Measurements from ENCODE around the gene KCNQ1.

KCNQ1 gene

GRCh38 chr11:2769409-2770095 lies 324.7 kb downstream of the KCNQ1 start:
- no peak for TF ChIP-seq Cebpa-rat (IDR thresholded peaks at IDR 0.05)
- Histone ChIP-seq H3K4me2 (no peak overlapping the region), H4K20me1 (no peaks in the 10 kb centered on the region), H3K9me3 (no peaks in the 10 kb centered on the region), H3K36me3 (no peaks in the 10 kb centered on the region), H3K9ac (no peak overlapping the region), H3K4me1 (peaks cover 44% of the 10 kb centered on the region), H3K27ac (no peak overlapping the region), H3K4me3 (no peak overlapping the region), H3K27me3 (0 out of 2 replicates have a peak, but pooled peaks cover 7% of the 10 kb centered on the region)

- H3K27me3 ChIP-seq, result 0 out of 2 replicates have a peak, but pooled peaks cover 7% of the 10 kb centered on the region
- no peaks in the 10 kb centered on the region for H4K20me1 ChIP-seq
- H3K27ac ChIP-seq, result no peak overlapping the region
- no peaks in the 10 kb centered on the region for H3K9me3 ChIP-seq
- H3K4me1 ChIP-seq, result peaks cover 50% of the 10 kb centered on the region
- H3K4me2 ChIP-seq, result peak overlapping the region; percentile 63
- no peaks in the 10 kb centered on the region for H3K36me3 ChIP-seq
- 0 out of 2 replicates have a peak overlapping the region, but pooled peaks have one; percentile 11 for H3K9ac ChIP-seq
- TF ChIP-seq Cebpa-rat (IDR thresholded peaks at IDR 0.05), result no peak
- no peak overlapping the region for H3K4me3 ChIP-seq
Observed at GRCh38 chr11:2770096-2770751, 325.4 kb downstream of the KCNQ1 start.

DNA sequence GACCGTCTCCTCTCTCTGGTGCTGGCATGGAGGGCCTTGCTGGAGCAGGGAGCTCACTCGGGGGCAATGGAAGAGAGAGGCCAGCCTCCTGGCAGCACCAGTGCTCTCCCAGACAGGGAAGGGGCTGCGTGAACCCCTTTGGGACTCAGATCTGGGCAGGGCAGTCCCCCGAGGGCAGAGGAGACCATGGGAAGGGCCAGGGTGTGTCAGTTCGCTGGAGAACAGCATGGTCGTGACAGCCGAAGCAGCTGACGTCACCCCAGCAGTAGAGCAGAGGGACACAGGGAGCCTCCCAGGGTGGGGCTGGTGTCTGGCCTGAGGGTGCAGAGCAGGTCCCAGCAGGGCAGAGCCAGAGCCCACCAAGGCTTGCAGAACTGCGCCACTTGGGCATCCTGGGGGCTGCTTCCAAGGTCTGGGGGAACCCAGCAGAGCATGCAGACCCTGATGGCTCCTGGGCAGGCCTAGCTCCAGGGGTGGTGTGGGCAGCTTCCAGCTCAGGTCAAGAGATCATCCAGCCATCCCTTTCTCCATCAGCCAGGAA lies 326.0 kb downstream of the KCNQ1 start:
- Histone ChIP-seq H3K36me3 (no peaks in the 10 kb centered on the region), H3K27ac (no peak overlapping the region), H3K4me1 (peaks cover 56% of the 10 kb centered on the region), H3K4me3 (no peak overlapping the region), H3K27me3 (0 out of 2 replicates have a peak, but pooled peaks cover 7% of the 10 kb centered on the region), H3K9ac (0 out of 2 replicates have a peak overlapping the region, but pooled peaks have one; percentile 11), H4K20me1 (no peaks in the 10 kb centered on the region), H3K9me3 (no peaks in the 10 kb centered on the region), H3K4me2 (peak overlapping the region; percentile 63)
- TF ChIP-seq Cebpa-rat (IDR thresholded peaks at IDR 0.05), result no peak

DNA sequence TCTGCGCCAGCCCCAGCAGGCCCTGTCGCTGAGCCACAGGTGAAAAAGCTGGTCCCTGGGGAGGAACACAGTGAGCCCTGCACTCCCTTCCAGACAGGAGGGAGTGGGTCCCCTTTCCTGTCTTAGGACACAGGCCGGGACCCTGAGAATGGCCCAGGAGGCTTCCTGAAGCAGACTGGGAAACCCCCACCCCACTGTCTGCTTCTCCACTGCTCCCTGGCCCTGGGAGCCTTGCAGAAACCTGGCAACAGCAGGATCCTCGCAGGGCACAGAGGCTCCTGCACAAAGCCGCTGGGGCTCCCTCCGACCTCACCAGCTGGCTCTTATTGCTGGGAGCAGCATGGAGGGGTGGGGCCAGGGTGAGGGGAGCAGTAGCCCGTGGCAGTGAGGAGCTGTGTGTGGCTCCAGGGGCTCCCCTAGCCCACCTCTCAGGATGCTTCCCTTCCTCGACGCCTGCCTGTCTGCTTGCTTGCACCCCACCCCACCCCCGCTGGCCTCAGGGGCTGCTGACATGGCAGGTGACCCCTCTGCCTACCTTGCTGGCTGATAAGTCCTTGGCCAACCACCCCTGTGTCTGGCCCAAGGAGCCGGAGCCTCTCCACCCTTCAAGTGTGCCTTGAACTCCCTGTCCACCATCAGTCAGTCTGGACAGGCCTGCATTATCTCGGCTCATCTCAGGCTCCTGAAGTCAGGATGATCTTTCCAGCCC lies 327.1 kb downstream of the KCNQ1 start:
- Histone ChIP-seq H3K9ac (peak overlapping the region; percentile 56), H3K36me3 (no peaks in the 10 kb centered on the region)

GRCh38 chr11:2772544-2773031 lies 327.8 kb downstream of the KCNQ1 start:
- Histone ChIP-seq H3K9ac (no peak overlapping the region), H3K27ac (no peak overlapping the region), H3K4me2 (peak overlapping the region; percentile 63), H3K4me3 (no peak overlapping the region), H3K4me1 (peaks cover 74% of the 10 kb centered on the region), H4K20me1 (no peaks in the 10 kb centered on the region), H3K36me3 (no peaks in the 10 kb centered on the region), H3K9me3 (no peaks in the 10 kb centered on the region), H3K27me3 (0 out of 2 replicates have a peak, but pooled peaks cover 7% of the 10 kb centered on the region)
- no peak for TF ChIP-seq Cebpa-rat (IDR thresholded peaks at IDR 0.05)

More for the DNA sequence above, 327.1 kb downstream of the KCNQ1 start:
- H3K27me3 ChIP-seq, result 0 out of 2 replicates have a peak, but pooled peaks cover 7% of the 10 kb centered on the region
- no peaks in the 10 kb centered on the region for H3K9me3 ChIP-seq
- no peak overlapping the region for H3K4me3 ChIP-seq
- H4K20me1 ChIP-seq, result no peaks in the 10 kb centered on the region
- TF ChIP-seq Cebpa-rat (IDR thresholded peaks at IDR 0.05), result no peak
- H3K4me2 ChIP-seq, result peak overlapping the region; percentile 63
- H3K27ac ChIP-seq, result peak overlapping the region; percentile 38; the same call in 1 of the 2 replicates
- H3K4me1 ChIP-seq, result peaks cover 67% of the 10 kb centered on the region

DNA sequence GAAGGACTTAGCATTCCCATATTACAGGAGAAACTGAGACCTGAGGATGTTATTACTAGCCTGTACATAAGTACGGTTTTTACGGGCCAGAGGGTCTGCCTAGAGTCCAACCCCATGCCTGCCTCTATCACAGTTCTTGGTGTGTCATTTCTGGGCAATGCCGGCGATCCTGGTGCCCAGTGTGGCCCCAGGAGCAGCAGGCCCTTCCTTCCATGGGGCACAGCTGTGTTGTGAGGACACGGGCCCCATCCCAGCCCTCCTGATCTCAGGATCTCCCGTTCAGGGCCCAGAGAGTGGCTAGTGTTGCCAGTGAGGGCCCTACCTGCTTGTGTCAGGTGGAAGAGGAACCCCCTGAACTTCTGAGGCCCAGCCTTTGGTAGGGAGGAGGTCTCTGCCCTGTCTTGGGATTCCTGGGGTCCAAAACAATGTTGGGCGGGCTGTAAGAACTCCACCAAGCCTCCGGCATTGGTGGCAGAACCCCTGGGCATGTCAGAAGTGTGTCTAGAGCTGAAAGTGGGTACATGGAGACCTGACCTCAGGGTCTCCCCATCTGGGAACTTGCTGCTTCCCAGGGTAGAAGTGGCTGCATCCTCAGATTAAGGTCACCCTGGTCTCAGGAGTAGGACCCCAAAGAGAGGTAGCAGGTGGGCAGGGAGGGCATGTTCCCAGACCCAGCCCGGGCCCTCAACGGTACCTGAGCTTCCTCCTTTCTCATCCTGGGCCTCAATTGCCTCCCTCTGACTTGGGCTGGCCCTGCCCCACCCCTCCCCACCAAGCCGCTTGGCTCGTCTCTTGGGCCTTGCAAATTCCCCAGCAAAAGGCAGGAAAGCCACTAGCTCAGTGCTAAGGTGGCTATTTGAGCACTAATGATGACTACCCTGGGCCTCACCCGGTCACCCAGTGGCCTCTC lies 329.6 kb downstream of the KCNQ1 start:
- TF ChIP-seq Cebpa-rat (IDR thresholded peaks at IDR 0.05), result no peak
- Histone ChIP-seq H3K4me1 (peaks cover 84% of the 10 kb centered on the region), H3K4me2 (peak overlapping the region; percentile 93), H3K4me3 (no peak overlapping the region), H3K9ac (no peak overlapping the region), H3K9me3 (no peaks in the 10 kb centered on the region), H3K36me3 (no peaks in the 10 kb centered on the region), H4K20me1 (no peaks in the 10 kb centered on the region), H3K27me3 (0 out of 2 replicates have a peak, but pooled peaks cover 7% of the 10 kb centered on the region), H3K27ac (no peak overlapping the region)

DNA sequence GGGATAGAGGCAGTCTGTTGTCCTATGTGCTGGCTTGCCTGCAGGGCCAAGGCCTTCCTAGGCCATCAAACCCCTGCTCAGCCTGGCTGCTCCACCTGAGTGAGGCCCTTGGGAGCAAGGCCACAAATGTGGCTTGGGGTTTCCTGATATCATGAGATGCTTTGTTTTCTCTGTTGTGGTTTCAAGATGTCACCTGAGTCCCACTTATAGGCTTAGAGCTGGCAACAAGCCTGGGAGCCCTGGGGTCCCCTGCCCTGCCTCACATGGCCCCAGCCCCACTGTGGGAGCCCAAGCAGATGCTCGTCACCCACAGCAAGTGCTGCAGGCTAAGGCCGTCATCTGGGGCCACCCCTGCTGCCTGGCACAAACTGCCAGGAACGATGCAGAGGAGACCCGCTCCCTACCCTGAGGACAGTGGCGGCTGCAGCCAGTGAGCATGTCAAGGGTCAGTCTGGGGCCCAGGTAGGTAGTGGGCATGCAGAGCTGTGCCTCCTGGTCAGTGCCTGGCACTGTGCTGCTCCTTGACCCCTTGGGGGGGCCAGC lies 330.3 kb downstream of the KCNQ1 start:
- no peak overlapping the region for H3K4me3 ChIP-seq
- no peak overlapping the region for H3K27ac ChIP-seq
- H4K20me1 ChIP-seq, result no peaks in the 10 kb centered on the region
- peak overlapping the region; percentile 93 for H3K4me2 ChIP-seq
- no peaks in the 10 kb centered on the region for H3K9me3 ChIP-seq
- H3K4me1 ChIP-seq, result peaks cover 90% of the 10 kb centered on the region
- H3K9ac ChIP-seq, result no peak overlapping the region
- H3K27me3 ChIP-seq, result 0 out of 2 replicates have a peak, but pooled peaks cover 7% of the 10 kb centered on the region
- TF ChIP-seq Cebpa-rat (IDR thresholded peaks at IDR 0.05), result no peak
- no peaks in the 10 kb centered on the region for H3K36me3 ChIP-seq

GRCh38 chr11:2775626-2776350 lies 331.0 kb downstream of the KCNQ1 start:
- H3K27me3 ChIP-seq, result 0 out of 2 replicates have a peak, but pooled peaks cover 7% of the 10 kb centered on the region
- peaks cover 90% of the 10 kb centered on the region for H3K4me1 ChIP-seq
- H3K9me3 ChIP-seq, result no peaks in the 10 kb centered on the region
- no peak for TF ChIP-seq Cebpa-rat (IDR thresholded peaks at IDR 0.05)
- no peak overlapping the region for H3K9ac ChIP-seq
- no peaks in the 10 kb centered on the region for H3K36me3 ChIP-seq
- H3K4me2 ChIP-seq, result peak overlapping the region; percentile 93
- no peak overlapping the region for H3K27ac ChIP-seq
- H3K4me3 ChIP-seq, result no peak overlapping the region
- no peaks in the 10 kb centered on the region for H4K20me1 ChIP-seq

Measured in BLaER1 (cell line).